Ramos (cell line): Measurements from ENCODE around the gene TBC1D21.

Experiments
- in situ Hi-C: fragments of 300-500 bp; cut with MboI; formaldehyde crosslinking; loops from one replicate; pipeline ENCODE4 v1.14.3; 2022; ENCODE audit warnings: low sequenced_read_pairs; ENCODE audit not compliant: unreplicated experiment

TBC1D21 gene, protein sequence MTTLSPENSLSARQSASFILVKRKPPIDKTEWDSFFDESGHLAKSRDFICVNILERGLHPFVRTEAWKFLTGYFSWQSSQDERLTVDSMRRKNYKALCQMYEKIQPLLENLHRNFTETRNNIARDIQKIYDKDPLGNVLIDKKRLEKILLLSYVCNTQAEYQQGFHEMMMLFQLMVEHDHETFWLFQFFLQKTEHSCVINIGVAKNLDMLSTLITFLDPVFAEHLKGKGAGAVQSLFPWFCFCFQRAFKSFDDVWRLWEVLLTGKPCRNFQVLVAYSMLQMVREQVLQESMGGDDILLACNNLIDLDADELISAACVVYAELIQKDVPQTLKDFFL

GRCh38 chr15:73873456-73873855 lies at the start of gene TBC1D21:
TSS of gene TBC1D21 (plus strand) at chr15:73873564. CDS start at chr15:73873710, 146 bp downstream.
- in situ Hi-C loops: no loop called here

DNA sequence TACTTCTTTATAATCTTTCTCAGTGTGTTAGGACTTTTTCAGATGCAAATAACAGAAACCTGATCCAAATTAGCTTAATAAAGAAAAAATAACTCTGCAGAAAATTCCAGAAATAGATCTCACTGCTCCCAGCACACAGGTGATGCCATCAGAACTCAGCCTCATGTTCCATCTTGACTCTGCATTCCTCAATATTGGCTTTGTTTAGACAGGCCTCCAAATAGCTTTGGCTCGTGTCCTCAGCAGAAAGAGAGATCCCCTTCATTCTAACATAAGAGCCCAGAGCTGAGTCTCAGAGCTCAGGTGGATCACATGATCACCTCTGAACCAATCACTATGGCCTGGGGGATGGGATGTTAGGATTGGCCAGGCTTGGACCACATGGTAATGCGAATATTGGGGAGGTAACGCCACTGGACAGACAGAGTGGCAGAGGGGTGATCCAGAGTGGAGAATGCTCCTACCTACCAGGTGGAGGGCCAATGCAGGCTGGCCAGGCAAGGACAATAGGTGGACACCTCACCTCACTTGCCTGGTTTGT lies 46.6 kb upstream of the TBC1D21 start:
- in situ Hi-C loops: no loop called here

- in situ Hi-C loops: no loop called here
These were observed 43.8 kb upstream of the TBC1D21 start for GRCh38 chr15:73829523-73829922.

DNA sequence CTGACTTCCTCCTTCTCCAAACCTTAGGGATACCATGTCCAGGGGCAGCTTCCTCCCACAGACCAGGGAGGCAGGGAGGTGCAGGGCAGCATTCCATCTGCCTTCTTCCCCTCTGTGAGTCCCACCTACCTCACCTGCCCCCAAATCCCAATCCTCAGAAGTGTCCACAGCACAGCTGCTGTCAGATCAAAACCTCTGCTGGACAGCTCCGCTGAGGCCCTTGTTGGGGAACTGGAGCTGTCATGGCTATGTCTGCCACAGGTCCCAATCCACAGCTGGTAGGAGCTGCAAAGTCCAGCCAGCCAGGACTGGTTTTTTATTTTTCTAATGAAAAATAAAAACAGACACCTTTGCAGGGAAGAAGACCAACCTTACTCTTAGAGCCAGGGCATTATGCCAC lies 40.7 kb upstream of the TBC1D21 start:
- in situ Hi-C loops: no loop called here

GRCh38 chr15:73836845-73837244 lies 36.5 kb upstream of the TBC1D21 start:
- in situ Hi-C loops: no loop called here

DNA sequence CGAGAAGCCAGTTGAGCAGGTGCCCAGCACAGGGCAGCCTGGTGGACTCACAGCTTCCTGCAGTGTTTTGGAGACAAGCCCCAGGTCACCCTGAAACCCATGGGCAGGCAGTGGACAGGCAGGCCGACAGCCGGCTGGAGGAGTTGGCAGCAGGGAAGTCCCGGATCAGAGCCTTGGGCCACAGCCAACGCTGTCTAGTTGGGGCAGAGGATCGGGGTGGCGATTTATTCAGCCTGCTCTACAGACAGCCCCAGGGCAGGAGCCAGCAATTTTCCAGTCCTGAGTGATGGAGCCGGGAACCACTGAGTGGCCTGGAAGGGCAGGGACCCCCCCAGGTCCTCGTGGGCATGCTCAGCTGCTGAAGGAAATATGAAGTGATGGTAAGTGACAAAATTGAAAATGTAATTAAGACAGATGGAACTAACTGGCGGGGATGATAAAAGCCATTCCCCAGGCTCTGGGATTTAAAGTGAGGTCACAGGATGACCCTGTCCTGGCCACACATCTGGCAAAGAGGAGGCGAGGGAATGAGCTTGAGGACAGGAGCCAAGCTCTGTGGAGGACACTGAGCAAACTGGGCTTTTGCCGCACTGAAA lies 34.4 kb upstream of the TBC1D21 start:
- in situ Hi-C loops: no loop called here

GRCh38 chr15:73839699-73840377 lies 33.5 kb upstream of the TBC1D21 start:
- in situ Hi-C loops: no loop called here

DNA sequence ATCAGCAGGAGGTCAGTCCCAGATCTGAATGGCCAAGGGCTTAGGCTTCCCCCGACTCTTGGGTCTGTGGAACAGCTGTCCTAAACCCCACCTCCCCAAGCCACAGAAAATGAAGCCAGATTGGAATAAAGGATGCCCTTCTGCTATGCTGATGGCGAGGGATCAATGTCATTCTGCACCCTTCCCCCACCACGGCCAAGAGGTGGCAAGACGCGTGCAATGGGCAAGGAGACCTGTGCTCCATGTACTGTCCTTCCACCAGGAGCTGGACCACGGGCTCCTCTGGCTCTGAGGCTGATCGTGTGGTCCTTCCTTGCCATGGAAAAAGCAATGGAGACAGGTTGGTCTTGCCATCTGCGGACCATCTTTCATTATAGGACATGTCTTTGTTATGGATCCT lies 32.6 kb upstream of the TBC1D21 start:
- in situ Hi-C loops: no loop called here

- in situ Hi-C loops: no loop called here
These were observed 31.3 kb upstream of the TBC1D21 start for GRCh38 chr15:73841756-73842725.

DNA sequence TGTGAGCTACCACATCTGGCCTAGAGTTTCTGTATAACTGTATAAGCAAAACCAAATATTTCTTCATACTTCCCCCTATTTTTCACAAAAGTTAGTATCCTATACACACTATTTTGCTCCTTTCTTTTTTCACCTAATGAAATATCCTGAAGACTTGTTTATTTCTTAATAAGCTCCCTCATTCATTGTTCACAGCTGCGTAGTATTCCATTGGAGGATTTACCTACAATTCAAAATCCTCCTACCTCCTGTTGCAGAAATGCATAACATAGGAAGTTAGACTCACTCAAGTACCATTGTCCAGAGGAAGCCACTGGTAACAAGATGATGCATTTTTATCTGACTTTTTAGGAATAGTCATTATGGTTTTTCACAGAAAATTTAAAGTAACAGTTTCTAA lies 29.6 kb upstream of the TBC1D21 start:
- in situ Hi-C loops: no loop called here

DNA sequence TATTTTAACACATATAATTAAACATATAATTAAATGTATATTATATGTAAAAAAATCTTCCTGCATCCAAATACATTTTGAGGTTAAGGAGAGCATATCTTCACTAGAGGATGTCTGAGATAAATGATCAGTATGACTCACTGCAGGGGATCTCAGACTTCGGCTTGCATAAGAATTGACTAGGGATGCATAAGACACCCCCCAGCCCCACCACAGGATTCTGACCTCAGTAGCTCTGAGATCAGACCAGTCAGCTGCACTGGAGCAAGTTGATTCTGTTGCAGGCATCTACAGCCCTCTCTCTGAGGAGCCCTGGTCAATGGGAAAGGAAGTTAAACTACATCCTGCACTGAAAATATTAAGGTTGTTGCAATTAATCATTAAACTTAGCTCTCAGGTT lies 29.0 kb upstream of the TBC1D21 start:
- in situ Hi-C loops: no loop called here

GRCh38 chr15:73845507-73845906 lies 27.9 kb upstream of the TBC1D21 start:
- in situ Hi-C loops: no loop called here

DNA sequence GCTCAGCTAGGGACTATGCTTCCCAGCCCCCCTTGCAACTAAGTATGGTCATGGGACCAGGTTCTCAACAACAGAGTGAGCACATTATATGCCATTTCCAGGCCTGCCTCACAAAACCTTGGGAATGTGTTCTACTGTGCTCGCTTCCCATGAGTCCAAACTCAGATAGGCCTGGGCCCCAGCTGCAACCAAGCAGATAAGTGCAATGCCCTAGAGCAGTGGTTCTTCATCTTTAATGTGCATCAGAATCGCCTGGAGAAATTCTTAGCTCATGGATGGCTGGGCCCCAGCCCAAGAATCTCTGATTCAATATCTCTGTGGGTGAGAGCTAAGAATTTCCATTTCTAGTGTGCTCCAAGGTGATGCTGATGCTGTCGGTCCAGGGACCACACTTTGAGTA lies 27.5 kb upstream of the TBC1D21 start:
- in situ Hi-C loops: no loop called here

DNA sequence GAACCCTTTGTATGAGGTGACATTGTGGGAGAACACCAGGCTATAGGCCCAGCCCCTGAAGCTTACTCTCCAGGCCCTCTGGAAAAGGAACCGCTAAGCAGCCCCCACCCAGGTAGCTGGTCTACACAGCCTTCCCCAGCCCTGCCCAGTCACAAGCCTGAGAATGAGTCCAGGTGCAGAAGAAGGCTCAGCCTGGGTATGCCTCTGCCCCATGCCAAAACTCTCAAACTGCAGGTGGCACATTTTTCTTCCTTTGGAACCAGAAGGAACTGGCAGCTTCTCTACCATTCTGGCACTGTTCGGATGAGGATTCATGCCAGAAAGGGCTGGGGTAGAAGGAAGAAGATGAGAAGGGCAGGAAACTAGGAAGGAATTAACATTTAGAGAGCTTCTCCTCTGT lies 23.7 kb upstream of the TBC1D21 start:
- in situ Hi-C loops: no loop called here

DNA sequence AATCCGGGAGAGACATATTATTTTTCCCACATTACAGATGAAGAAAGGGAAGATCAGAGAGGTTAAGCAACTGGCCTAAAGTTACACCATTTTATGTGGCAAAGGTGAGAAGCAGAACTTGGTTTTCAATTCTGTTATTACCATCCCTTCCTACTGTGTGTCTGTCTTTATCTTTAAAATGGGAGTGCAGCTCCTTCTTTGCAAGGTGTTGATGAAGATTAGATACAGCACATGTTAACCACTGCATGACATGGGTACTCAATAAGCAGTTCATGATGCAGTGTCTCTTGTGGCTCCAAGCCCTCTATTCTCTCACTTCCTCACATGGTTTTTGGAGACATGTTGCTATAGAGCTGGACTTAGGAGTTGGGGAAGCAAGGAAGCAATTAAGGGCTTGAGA lies 23.1 kb upstream of the TBC1D21 start:
- in situ Hi-C loops: no loop called here

DNA sequence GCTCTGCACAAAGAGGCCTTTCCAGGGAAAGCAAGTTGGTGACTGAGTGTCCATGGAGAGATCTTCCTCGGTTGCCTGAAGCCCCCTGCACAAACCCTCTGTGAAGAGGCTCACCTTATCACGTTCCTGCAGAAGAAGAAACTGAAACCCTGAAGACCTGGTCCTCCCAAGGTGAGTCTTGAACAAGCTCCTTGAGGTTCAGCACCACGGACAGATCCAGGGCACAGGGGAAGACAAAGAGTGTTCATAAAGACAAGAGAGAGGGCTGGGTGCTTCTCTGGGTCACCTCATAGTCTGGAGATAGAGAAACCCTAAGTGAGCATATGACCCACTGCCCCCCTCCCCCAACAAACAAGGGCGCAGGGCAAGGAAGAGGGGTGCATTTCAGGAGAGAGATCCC lies 21.7 kb upstream of the TBC1D21 start:
- in situ Hi-C loops: no loop called here

GRCh38 chr15:73852507-73852906 lies 20.9 kb upstream of the TBC1D21 start:
- in situ Hi-C loops: no loop called here

DNA sequence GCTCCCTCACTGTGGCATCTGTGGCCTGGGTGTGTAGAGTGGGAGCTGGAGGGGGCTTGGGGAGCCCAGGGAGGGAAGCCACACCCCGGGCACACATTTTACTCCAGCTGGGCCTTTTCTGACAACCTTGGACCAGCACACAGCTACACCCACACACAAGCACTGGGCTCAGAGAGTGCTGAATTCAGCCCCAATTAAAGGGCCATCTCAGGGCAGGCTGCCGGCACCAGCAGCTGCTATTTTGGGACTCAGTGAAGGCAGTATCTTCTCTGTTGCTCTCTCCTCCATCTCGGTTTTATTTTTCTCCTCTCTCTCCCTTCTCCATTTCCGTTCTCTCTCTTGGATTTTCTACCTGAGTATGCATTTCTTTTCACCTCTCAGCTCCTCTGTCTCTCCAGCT lies 19.1 kb upstream of the TBC1D21 start:
- in situ Hi-C loops: no loop called here

- in situ Hi-C loops: no loop called here
These were observed 16.7 kb upstream of the TBC1D21 start for GRCh38 chr15:73856458-73857192.
